B cell (primary cell): ENCODE measurements around the gene LAMC3. TPM values are rescaled to one million over a fixed set of nuclear protein-coding genes. Genes with fewer than 3 reads are reported as not detected.

Experiments used
- ATAC-seq: fragments of 200-7000 bp; cut with Tn5 transposase; one replicate; pipeline ENCODE4 v1.10.0; 2021; ENCODE audit warnings: low read depth, mild to moderate bottlenecking, moderate number of reproducible peaks, moderate library complexity
- CTCF ChIA-PET: fragments of 350-600 bp; sonication (Branson Sonifier 250); formaldehyde crosslinking; loops from one replicate; lab custom pipeline; 2021; ENCODE audit warnings: antibody characterized with exemption, inconsistent platforms; lab: Charles Lee
- POLR2A ChIA-PET: fragments of 350-600 bp; sonication (Branson Sonifier 250); formaldehyde crosslinking; loops from one replicate; lab custom pipeline; 2021; ENCODE audit warnings: antibody characterized with exemption; lab: Charles Lee
- DNase-seq: peaks from one replicate; pipeline ENCODE4 v3.0.0; 2013
- H2AFZ ChIP-seq: 2 replicates; pipeline ENCODE4 v1.6.1; 2012; ENCODE audit warnings: mild to moderate bottlenecking, low read depth, low read length; ENCODE audit not compliant: insufficient read depth, poor library complexity, severe bottlenecking
- H3K27ac ChIP-seq, 2 donors: 1 replicate in 1 of 2; 2 replicates in 1 of 2; pipeline ENCODE4 v1.5.1; 2012 to 2013; ENCODE audit warnings: low read length in 2 of 2, mild to moderate bottlenecking in 2 of 2, moderate library complexity in 1 of 2
- H3K27me3 ChIP-seq, 4 experiments: fragments of 200-600 bp in 1 of 4; sonication (generic) in 1 of 4; replicated peaks in 1 of 4; 1 replicate in 2 of 4; 2 replicates in 2 of 4; pipeline versions ENCODE4 v1.6.1 to v1.7.0; 2013 to 2016; ENCODE audit warnings: low read length in 3 of 4, mild to moderate bottlenecking in 2 of 4, mixed read lengths in 1 of 4, moderate library complexity in 1 of 4; ENCODE audit not compliant: insufficient read depth in 4 of 4, control insufficient read depth in 3 of 4; ENCODE audit errors: control extremely low read depth in 1 of 4
- H3K36me3 ChIP-seq, 2 experiments: replicated peaks in 1 of 2; 1 replicate in 1 of 2; 2 replicates in 1 of 2; pipeline versions ENCODE4 v1.6.1 to v1.7.1; 2013; ENCODE audit warnings: low read length in 1 of 2; ENCODE audit not compliant: insufficient read depth in 2 of 2, control insufficient read depth in 1 of 2; ENCODE audit errors: control extremely low read depth in 1 of 2, extremely low read depth in 1 of 2
- H3K4me1 ChIP-seq, 2 donors: fragments of 200-600 bp in 1 of 2; sonication (generic) in 1 of 2; 1 replicate in 1 of 2; 2 replicates in 1 of 2; pipeline versions ENCODE4 v1.5.1 to v1.6.1; 2013 to 2017; ENCODE audit warnings: low read length in 2 of 2; ENCODE audit not compliant: control insufficient read depth in 2 of 2, insufficient read depth in 2 of 2
- H3K4me2 ChIP-seq: replicated peaks from 2 replicates; pipeline ENCODE3; 2012; ENCODE audit warnings: mild to moderate bottlenecking, low read depth, low read length; ENCODE audit not compliant: poor library complexity, severe bottlenecking
- H3K4me3 ChIP-seq, 5 experiments: fragments of 200-600 bp in 1 of 5; sonication (generic) in 1 of 5; 1 replicate in 3 of 5; 2 replicates in 2 of 5; pipeline versions ENCODE4 v1.5.1 to v1.7.0; 2011 to 2016; ENCODE audit warnings: low read length in 4 of 5, mild to moderate bottlenecking in 4 of 5, low read depth in 2 of 5, control low read depth in 1 of 5, moderate library complexity in 1 of 5; ENCODE audit not compliant: insufficient read depth in 1 of 5; ENCODE audit errors: control extremely low read depth in 1 of 5, extremely low read depth in 1 of 5
- H3K79me2 ChIP-seq: fragments of 200-600 bp; sonication (generic); one replicate; pipeline ENCODE4 v1.6.0; 2016; ENCODE audit warnings: low read length; ENCODE audit not compliant: control insufficient read depth, insufficient read depth
- H3K9ac ChIP-seq: fragments of 200-600 bp; sonication (generic); 2 replicates; pipeline ENCODE4 v1.6.1; 2017; ENCODE audit warnings: mild to moderate bottlenecking, low read length, moderate library complexity
- H3K9me3 ChIP-seq, 3 donors: one replicate each; pipeline versions ENCODE4 v1.6.1 to v1.7.1; 2013; ENCODE audit warnings: low read length in 2 of 3; ENCODE audit not compliant: control insufficient read depth in 2 of 3, insufficient read depth in 1 of 3; ENCODE audit errors: control extremely low read depth in 1 of 3
- H4K20me1 ChIP-seq: 2 replicates; pipeline ENCODE4 v1.6.0; 2012; ENCODE audit warnings: mild to moderate bottlenecking, low read length; ENCODE audit not compliant: insufficient read depth, control insufficient read depth, poor library complexity, severe bottlenecking
- H3K27ac Mint-ChIP-seq: one replicate; pipeline ENCODE4 v1.8.0; 2021; ENCODE audit warnings: mixed read lengths
- H3K27me3 Mint-ChIP-seq: one replicate; pipeline ENCODE4 v1.8.0; 2021; ENCODE audit warnings: mixed read lengths
- H3K4me1 Mint-ChIP-seq: one replicate; pipeline ENCODE4 v1.8.0; 2021; ENCODE audit warnings: mixed read lengths
- H3K4me3 Mint-ChIP-seq: one replicate; pipeline ENCODE4 v1.8.0; 2021; ENCODE audit warnings: mixed read lengths
- H3K9me3 Mint-ChIP-seq: one replicate; pipeline ENCODE4 v1.8.0; 2022; ENCODE audit warnings: mixed read lengths; ENCODE audit not compliant: insufficient read depth
- CTCF ChIP-seq: fragments of 200-600 bp; IDR thresholded peaks from one replicate; pipeline ENCODE4 v1.8.0; 2022; ENCODE audit warnings: antibody characterized with exemption, mild to moderate bottlenecking
- EZH2 ChIP-seq: IDR thresholded peaks from 2 replicates; pipeline ENCODE4 v1.6.1; 2012; ENCODE audit warnings: borderline replicate concordance, low read depth, mild to moderate bottlenecking, moderate library complexity, low read length; ENCODE audit not compliant: insufficient read depth, poor library complexity, severe bottlenecking
- WGBS: methylation state at CpG from one replicate; pipeline ENCODE4 v1.1.5; 2013; ENCODE audit warnings: missing lambda C conversion rate; ENCODE audit not compliant: insufficient coverage; 5-methylcytosine and 5-hydroxymethylcytosine counted together
- intact Hi-C: fragments of 100-400 bp; cut with micrococcal nuclease; formaldehyde crosslinking; loops from one replicate; pipeline ENCODE4 v1.10.0; 2022
- polyA plus RNA-seq: library from polyadenylated mRNA; depleted of rRNA; stranded (reverse); fragments of >200 nt; gene quantifications from 2 replicates; pipeline ENCODE4 v1.2.3, GENCODE V29; 2012
- total RNA-seq, 2 donors: library from RNA; stranded (reverse); fragments of 120-200 nt in 1 of 2; gene quantifications; 1 replicate in 1 of 2; 2 replicates in 1 of 2; pipeline versions ENCODE4 v1.2.3 to v1.2.4, GENCODE V29; 2013 to 2022

LAMC3 gene
- total and polyA plus RNA-seq, 2 donors (not counting 1 experiment from before 2014, with no cell fraction given), result 0.25 to 0.45 TPM

- peaks cover 0 to 12% (median 1%) of the 10 kb centered on the region in 4 experiments for H3K27me3 ChIP-seq
- intact Hi-C loops, result no loop called here
- H3K4me1 ChIP-seq, result peaks cover 5 to 7% of the 10 kb centered on the region in 2 donors
- no peak overlapping the region for H3K27ac ChIP-seq
- peaks cover 2% of the 10 kb centered on the region for H3K79me2 ChIP-seq
- TF ChIP-seq CTCF, result no peak
- TF ChIP-seq EZH2, result no peak
- H3K36me3 ChIP-seq, result no peaks in the 10 kb centered on the region
- H3K4me1 Mint-ChIP-seq, result peaks cover 10% of the 10 kb centered on the region
- DNase-seq, result no peak
- no peak overlapping the region for H2AFZ ChIP-seq
- no peaks in the 10 kb centered on the region for H3K9me3 Mint-ChIP-seq
- no peak overlapping the region for H3K4me2 ChIP-seq
- CTCF ChIA-PET, result no interaction called here
- no peak overlapping the region for H3K4me3 Mint-ChIP-seq
- H3K4me3 ChIP-seq, result no peak overlapping the region
- WGBS, result 92% methylated on average over 4 of the region's 7 CpGs
- ATAC-seq, result no peak
- H3K27me3 Mint-ChIP-seq, result peaks cover 8% of the 10 kb centered on the region
- H3K9me3 ChIP-seq, result no peaks in the 10 kb centered on the region
- no peak overlapping the region for H3K27ac Mint-ChIP-seq
- H4K20me1 ChIP-seq, result no peaks in the 10 kb centered on the region
- POLR2A ChIA-PET, result no interaction called here
- H3K9ac ChIP-seq, result no peak overlapping the region
Observed at GRCh38 chr9:131120620-131121228, 111.8 kb downstream of the LAMC3 start.

- Histone ChIP-seq H3K4me3 (no peak overlapping the region), H3K27ac (no peak overlapping the region), H4K20me1 (no peaks in the 10 kb centered on the region), H3K9ac (no peak overlapping the region), H3K36me3 (no peaks in the 10 kb centered on the region), H3K79me2 (peaks cover 8% of the 10 kb centered on the region), H3K4me1 (peaks cover 10 to 13% of the 10 kb centered on the region in 2 donors), H3K9me3 (no peaks in the 10 kb centered on the region), H2AFZ (no peak overlapping the region), H3K4me2 (no peak overlapping the region), H3K27me3 (peaks cover 0 to 12% (median 1%) of the 10 kb centered on the region in 4 experiments)
- ATAC-seq (no peak), DNase-seq (no peak)
- CTCF ChIA-PET, result no interaction called here
- no peaks in the 10 kb centered on the region for H3K9me3 Mint-ChIP-seq
- TF ChIP-seq EZH2 (no peak), CTCF (no peak)
- 83% methylated on average over 2 of the region's 2 CpGs for WGBS
- H3K4me1 Mint-ChIP-seq, result peaks cover 16% of the 10 kb centered on the region
- H3K27me3 Mint-ChIP-seq, result peaks cover 8% of the 10 kb centered on the region
- no peak overlapping the region for H3K4me3 Mint-ChIP-seq
- H3K27ac Mint-ChIP-seq, result no peak overlapping the region
- intact Hi-C loops, result no loop called here
- POLR2A ChIA-PET, result no interaction called here
Observed at GRCh38 chr9:131121346-131121745, 112.4 kb downstream of the LAMC3 start.
